GM18907 (cell line): Measurements from ENCODE around the gene ARFGAP1.

Experiments
- ATAC-seq: cut with Tn5 transposase; IDR thresholded peaks from one replicate; pipeline ENCODE4 v1.9.1; 2021; ENCODE audit warnings: mild to moderate bottlenecking, moderate library complexity; ENCODE audit not compliant: unreplicated experiment

The ARFGAP1 gene

DNA sequence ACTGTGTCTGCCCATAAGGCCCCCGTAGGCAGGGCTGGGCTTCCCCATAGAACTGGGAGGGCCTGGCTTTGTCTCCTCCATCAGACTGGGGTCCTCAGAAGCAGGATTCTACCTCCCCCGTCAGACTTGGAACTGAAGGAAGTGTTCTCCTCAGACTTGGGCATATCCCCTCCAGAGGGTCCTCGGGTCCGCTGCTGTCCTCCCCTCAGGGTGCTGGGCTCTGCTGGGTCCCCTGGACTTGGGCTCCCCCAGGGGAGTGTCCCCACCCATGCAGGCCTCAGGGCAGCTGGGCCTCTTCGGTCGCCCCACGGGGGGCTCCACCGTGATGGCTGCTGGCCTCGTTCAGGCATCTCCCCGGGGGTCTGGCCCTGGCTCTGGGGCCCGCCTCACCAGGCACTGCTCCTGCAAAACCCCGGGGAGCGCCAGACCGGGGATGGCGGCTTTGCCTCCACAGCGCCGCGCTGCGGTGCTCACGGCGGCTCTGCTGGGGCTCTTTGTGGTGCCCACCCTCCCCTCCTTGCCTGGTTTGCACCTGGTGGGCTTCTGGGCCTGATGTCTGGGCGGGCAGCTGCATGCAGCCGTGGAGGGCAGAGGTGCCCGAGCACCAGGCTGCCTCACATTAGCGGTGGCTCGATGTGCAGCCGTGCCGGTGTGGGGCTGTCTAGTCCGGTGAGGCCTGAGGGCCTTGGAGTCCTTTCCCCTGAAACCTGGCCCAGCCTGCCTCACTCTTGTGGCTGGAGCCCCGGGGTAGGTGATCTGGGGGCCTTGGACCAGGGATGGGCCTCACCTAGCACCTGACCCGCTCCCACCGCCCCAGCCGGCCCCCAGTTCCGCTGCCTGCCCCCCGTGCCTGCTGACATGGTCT lies 34.3 kb downstream of the ARFGAP1 start:
- ATAC-seq: no peak

DNA sequence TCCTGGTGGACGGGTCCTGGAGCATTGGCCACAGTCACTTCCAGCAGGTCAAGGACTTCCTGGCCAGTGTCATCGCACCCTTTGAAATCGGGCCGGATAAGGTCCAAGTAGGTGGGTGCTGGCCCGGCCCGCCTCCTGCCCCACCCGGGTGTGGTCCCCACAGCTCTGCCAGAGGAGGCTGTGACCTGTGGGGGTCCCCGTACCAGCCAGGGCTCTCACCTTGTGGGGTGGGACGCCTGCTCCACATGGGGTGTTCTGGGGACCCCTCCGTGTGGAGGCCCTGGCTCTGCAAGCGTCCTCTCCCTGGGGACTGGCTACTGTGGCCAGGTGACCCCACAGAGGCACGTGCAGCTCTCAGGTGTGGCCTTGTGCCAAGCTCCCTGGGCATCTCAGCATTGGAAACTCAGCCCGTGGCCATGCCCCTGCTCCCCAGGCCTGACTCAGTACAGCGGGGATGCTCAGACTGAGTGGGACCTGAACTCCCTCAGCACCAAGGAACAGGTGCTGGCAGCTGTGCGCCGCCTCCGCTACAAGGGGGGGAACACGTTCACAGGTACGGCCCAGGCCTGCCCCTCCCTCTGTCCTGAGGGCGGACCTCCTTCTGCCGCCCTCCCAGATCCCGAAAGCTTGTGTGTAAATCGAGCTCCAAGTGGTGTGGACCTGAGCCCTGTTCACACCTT lies 35.1 kb downstream of the ARFGAP1 start:
- no peak for ATAC-seq

DNA sequence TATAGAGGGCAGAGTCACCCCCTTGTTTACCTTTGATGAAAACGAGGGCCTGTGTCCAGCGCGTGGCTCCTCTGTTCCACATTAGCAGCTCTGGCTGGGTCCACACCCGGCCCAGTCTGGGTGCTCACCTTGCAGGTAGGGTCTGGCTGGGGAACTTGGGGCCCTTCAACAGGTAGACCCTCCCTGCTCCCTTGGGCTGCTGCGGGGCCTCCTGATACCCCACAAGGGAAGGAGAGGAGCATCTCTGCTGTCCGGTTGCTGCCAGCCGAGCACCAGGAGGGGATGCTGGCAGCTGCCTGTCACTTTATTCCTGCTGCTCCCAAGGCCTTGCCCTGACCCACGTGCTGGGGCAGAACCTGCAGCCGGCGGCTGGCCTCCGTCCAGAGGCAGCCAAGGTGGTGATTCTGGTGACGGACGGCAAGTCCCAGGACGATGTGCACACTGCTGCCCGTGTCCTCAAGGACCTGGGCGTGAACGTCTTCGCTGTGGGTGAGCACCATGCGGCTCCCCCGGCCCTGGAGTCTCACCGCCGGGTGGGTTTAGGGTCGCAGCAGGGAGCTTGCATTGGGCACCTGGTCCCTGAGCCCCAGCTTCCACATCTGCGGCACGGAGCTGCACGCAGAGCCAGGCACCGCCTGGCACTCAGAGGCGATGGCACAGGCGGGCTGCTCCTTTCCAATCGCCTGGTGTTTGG lies 35.8 kb downstream of the ARFGAP1 start:
- ATAC-seq: no peak

DNA sequence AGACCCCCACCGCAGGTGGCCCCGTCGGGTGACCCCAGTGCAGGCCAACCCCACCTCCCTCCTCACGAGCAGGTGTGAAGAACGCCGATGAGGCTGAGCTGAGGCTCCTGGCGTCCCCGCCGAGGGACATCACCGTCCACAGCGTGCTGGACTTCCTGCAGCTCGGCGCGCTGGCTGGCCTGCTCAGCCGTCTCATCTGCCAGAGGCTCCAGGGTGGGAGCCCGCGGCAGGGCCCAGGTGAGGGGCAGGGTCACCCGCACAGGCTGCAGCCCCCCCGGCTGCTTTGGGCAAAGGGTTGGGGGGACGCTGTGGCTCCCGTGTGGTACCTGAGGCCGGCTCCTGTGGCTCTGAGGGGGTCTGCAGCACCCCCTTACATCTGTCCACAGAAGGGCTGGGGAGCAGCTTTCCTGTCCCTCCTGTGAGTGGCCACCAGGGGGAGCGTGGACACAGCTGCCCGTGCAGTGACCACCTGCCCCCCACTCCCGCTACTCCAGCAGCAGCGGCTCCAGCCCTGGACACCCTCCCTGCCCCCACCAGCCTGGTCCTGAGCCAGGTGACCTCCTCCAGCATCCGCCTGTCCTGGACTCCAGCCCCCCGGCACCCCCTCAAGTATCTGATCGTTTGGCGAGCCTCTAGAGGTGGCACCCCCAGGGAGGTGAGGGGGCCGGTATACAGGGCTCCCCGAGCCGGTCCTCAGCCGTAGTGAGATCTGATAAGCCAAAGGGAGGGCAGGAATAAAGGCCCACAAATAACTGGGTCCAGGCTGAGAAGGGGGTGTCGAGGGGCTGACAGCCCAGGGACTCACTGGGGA lies 36.9 kb downstream of the ARFGAP1 start:
- no peak for ATAC-seq

DNA sequence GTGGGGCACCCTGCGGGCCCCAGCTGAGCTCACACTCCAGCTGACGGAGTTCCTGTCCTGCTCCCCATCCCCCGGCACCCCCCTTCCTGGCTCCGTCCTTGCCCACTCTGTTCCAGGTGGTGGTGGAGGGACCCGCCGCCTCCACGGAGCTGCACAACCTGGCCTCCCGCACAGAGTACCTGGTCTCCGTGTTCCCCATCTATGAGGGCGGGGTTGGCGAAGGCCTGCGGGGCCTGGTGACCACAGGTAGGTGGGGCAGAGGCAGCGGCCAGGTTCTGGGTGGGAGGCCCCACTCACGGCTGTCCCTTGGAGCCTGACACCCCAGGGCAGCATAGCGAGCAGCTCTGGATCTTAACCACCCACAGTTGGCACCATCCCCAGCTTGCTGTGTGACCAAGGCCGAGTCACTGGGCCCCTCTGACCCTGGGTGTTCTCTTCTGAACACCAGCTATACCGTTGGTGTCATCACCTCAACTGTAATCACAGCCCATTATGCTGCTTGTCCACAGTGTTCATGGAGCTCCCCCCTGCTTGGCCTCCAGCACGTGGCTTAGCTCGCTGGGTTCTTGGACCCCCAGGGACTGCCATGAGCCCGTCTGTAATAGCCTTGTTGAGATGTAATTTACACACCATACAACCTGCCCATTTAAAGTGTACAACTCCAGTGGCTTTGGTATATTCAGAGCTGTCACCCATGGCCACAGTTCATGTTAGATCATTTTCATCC lies 37.8 kb downstream of the ARFGAP1 start:
- ATAC-seq: no peak

DNA sequence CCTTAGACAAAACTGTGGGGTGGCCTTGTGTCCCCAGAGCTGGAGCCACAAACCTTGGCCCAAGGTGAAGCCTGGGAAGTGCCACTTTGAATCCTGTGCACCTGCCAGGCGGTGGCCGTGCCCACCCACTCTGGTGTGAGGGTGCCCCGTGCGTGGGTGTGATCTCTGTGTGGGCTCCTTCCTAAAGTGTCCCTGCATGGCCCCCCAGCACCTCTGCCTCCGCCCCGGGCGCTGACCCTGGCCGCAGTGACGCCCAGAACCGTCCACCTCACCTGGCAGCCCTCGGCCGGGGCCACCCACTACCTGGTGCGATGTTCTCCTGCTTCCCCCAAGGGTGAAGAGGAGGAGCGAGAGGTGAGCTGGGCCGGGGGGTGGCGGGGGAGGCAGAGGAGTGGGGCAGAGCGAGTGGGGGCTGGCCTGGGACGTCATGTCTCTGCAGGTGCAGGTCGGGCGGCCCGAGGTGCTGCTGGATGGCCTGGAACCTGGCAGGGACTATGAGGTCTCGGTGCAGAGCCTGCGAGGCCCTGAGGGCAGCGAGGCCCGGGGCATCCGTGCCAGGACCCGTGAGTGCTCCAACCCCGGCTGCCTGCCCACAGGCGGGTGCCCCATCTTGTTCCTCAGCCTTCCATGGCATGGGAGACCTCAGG lies 38.7 kb downstream of the ARFGAP1 start:
- ATAC-seq: no peak

DNA sequence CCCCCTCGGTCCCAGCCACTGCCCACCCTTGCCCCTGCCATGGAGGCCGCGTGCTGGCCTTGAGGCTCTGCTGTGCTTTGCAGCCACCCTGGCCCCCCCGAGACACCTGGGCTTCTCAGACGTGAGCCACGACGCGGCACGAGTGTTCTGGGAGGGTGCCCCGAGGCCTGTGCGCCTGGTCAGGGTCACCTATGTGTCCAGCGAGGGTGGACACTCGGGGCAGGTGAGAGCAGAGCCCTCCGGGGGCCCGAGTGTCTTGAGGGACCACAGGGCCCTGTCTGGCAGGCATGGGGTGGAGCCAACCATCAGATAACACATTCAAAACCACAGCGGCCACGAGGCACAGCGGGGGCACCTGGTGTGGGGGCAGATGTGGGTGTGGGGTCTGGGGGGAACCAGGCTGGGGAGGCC lies 39.2 kb downstream of the ARFGAP1 start:
- ATAC-seq: no peak

DNA sequence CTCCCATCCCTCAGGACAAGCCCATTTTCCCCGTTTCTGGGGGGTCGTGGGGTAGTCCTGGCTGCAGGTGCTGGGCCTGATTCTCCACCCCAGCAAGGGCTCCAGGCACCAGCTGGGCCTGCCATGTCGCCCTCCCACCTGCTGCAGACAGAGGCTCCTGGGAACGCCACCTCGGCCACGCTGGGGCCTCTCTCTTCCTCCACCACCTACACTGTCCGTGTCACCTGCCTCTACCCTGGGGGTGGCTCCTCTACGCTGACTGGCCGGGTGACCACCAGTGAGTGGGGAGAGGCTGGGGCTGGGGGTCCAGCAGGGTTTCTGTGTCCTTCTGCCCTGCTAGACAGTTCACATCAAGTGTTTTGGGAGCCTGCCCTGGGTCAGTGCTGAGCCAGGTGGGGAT lies 39.7 kb downstream of the ARFGAP1 start:
- ATAC-seq: no peak

DNA sequence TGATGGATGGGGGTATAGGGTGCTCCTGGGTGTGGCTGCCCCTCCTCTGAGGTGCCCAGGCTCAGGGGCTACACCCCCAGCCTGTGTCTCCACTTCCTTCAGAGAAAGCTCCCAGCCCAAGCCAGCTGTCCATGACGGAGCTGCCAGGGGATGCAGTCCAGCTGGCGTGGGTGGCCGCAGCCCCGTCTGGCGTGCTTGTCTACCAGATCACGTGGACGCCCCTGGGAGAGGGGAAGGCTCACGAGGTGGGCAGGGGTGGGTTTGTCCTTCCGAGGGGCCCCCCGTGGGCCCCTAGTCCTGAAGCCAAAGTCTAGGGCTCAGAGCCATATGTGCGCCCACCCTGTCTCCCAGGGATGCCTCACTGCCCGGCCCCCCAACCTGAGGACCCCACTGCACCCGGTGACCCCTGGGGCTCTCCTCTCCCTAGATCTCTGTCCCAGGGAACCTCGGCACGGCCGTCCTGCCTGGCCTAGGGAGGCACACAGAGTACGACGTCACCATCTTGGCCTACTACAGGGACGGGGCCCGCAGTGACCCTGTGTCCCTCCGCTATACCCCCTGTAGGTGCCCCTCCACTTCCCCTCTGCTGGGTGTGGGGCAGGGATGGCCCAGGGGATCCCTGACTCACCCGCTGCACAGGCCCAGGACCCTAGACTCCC lies 40.2 kb downstream of the ARFGAP1 start:
- ATAC-seq: no peak

DNA sequence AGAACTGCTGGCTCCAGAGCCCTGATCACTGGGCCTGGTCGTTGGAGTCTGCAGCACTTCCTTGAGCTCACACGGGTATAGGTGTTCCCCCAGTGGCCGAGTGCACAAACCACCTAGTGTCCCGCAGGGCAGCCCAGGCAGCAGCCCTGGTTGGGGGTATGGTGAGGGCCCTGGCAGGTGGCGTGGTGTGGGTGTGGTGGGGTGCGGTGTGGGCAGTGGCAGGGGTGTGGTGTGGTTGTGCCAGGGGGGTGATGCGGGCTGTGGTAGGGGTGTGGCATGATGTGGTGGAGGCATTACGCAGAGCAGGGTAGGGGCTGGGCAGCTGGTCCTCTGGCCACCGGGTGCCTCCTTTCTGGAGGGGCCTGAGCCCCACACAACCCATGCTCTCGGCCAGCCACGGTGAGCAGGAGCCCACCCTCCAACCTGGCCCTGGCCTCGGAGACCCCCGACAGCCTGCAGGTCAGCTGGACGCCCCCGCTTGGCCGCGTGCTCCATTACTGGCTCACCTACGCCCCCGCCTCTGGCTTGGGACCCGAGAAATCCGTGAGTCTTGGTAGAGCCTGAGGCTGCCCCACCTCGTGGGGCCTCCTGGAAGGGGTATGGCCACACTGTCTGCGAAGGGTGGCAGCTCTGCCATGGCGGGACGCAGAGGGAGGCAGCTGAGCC lies 40.9 kb downstream of the ARFGAP1 start:
- ATAC-seq: no peak

DNA sequence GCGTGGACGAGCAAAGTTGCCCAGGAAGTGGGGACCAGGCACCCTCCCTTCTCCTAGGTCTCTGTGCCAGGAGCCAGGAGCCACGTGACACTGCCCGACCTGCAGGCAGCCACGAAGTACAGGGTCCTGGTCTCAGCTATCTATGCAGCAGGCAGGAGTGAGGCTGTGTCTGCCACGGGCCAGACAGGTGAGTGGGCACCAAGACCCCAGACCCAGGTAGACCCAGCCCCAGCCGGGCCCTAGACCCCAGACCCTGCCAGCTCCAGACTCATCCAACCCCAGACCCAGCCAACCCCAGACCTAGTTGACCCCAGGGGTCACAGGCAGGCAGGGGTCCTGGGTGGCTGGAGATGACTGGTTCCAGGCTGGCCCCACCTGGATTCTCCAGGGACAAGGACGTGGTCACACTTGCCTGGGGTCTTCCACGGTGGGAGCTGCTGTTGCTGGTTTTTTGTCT lies 41.4 kb downstream of the ARFGAP1 start:
- ATAC-seq: no peak

DNA sequence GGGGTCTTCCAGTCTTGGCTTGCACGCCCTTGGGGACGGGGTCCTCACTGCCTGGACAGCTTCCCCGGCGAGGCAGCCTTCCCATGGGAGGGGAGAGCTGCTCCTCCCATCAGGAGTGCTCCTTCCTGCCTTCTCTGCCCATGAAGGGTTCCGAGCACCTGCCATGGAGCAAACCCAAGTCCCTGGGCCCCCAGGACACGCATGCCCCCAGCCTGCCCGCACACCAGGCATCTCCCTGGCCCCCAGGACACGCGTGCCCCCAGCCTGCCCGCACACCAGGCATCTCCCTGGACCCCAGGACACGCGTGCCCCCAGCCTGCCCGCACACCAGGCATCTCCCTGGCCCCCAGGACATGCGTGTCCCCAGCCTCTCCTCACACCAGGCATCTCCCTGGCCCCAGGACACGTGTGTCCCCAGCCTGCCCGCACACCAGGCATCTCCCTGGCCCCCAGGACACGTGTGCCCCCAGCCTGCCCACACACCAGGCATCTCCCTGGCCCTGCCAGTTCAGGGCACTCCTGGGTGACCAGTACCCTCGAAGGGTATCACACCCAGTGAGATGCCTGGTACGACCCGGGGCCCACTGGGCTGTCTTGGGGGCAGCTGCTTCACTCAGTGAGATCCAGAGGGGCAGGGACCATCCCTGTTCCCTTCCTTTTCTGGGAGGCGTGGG lies 42.1 kb downstream of the ARFGAP1 start:
- no peak for ATAC-seq

DNA sequence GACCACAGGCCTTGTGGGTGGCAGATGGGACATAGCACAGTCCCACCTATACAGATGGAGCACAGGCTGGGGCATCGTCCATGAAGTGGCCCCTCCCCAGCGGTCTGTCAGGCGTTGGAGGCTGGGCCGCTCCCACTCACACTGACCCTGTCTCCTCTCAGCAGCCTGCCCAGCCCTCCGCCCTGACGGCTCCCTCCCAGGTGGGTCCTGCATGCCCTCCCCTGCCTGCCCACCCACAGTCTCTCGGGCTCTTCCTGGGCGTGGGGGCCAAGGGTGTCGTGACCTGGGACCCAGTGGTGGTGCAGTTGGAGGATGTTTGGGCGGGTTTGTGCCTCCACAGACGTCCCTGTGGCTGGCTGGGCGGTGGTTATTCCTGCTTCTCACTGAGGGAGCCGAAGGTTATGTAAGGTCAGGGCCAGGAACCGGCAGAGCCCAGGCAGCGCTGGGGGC lies 42.7 kb downstream of the ARFGAP1 start:
- no peak for ATAC-seq

DNA sequence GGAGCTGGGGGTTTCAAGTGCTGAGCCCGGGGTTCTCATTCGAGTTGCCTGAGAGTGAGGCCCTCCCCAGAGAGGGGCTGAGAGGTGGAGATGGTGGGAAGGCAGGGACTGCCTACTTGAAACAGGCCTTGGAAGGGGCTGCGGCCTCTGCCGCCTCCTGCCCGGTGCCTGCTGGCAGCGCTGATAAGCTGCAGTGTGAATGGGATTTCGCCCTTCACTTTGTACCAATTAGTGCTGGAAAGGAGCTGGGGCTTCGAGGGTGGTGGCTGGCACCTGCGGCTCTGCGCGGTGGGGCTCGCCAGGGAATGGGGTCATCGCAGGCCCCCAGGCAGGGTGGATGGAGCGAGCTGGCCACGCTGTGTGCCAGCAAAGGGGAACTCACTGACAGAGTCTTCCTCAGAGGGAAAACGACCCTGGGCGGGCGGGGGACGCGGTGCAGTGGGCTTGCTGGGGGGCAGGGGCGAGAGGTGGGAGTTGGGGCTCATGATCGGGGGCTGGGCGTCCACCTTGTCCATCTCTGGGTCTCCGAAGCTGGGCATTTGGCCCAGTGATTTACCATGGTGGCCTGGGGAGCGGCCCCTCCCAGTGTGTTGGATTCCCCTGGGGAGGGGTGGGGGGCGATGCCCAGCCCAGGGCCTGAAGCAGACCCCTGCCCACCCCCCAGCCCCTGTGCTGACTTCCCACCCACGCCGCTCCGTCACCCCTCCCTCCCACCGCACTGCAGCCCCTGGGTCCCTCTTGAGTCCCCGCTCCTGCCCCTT lies 43.3 kb downstream of the ARFGAP1 start:
- no peak for ATAC-seq

DNA sequence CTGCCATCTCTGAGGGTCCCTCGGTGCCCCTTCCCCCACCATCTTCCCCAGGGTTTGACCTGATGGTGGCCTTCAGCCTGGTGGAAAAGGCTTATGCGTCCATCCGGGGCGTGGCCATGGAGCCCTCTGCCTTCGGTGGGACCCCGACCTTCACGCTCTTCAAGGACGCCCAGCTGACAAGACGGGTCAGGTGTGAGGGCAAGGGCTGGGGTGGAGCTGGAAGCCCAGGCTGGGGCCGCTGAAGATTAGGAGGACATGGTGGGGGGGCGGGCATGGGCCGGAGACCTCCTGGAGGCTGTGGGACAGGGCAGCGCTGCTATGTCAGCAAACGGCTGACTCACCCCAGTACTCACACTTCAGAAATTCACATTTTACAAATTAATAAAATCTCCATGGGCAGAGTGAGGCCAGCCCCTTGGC lies 43.9 kb downstream of the ARFGAP1 start:
- no peak for ATAC-seq

DNA sequence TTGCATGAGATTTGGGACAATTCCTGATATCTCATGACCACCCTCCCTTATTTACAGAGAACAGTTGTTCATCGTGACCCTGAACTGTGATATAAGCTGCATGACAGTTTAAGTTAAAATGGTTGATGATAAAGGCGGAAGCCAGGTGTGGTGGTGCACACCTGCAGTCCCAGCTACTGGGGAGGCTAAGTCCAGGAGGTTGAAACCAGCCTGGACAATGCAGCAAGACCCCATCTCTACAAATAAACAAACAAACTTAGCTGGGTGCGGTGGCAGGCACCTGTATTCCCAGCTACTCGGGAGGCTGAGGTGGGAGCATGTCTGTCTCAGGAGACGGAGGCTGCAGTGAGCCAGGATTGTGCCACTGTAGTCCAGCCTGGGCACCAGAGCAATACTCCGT lies 44.4 kb downstream of the ARFGAP1 start:
- no peak for ATAC-seq

DNA sequence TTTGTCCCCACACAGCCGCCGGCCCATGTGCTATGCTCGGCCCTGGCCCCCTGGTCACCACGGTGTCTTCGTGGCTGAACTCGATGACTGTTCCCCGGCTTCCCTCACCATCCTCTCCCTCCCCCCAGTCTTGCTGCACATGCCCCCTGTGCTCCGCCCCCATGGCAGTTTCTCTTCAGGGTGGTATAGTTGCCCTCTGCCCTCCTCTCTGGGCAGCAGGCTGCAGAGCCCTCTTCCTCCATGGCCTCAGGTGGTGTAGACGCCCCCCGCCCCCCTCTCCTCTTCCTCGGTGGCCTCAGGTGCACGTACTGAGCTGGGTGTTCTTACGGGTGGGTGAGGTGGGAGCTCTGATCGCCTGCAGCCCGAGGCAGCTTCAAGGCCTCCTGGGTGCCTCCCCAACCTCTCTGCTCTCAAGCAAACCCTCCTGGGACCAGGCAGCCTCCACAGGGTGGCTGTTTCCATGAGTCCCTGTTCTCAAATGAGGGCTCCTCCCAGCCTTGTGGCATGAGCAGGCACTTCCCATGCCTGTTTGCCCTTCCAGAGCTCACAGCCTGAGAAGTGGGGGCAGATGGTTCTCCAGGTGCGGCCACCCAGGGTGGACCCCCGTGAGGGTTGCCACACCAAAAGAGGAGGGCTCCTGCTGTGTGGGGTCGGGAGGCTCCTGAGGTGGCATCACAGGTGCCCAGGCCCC lies 45.1 kb downstream of the ARFGAP1 start:
- ATAC-seq: no peak
